ENCODE data around the gene CIB4.
"Not testable (repeated sequence)": the region's sequence is repeated elsewhere in the genome, so short reads cannot be mapped to it uniquely, and the experiment has no call there.

Gene CIB4

DNA sequence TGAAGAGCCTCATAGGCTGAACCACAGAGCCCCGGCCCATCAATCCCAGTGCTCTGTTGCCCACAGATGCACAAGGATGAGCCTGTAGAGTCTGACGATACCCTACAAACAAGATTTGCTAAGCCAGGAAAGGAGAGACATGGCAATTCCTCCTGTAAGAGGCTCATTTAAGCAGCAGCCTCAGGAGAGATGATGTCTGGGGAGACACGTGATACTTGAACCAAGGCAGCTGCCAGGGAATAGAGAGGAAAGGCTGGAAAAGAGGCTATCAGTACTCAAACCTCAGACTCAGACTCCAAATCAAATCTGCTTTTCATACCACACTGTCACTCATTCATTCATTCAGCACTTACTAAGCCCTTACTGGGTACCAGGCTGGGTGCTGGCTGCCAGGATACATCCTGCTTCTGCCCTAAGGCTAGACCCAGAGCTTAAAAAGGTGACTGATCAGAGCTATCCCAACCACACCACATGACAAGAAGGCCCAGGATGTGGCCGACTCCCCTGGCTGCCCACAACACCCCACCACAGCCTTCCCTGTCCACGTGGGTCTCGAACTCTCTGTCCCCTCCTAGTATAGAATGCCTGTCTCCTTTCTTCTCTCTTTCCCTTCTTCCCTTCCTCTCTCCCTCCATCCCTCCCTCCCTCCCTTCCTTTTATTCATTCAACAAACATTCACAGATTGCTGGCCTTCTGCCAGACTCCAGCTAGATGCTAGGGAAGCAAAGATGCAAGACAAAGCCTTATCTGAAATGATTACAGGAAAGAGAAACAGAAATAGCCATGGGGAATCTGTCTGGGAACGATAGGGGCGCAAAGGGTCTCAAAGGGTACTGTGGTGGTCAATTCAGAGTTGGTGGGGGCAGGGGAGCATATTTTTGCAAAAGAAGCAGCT is 27.9 kb upstream of the CIB4 start:
- DNase-seq (ENCODE audit: low spot score) = no peak
- POLR2A ChIA-PET (ENCODE audit: low non-redundant PET) = no interaction called here

DNA sequence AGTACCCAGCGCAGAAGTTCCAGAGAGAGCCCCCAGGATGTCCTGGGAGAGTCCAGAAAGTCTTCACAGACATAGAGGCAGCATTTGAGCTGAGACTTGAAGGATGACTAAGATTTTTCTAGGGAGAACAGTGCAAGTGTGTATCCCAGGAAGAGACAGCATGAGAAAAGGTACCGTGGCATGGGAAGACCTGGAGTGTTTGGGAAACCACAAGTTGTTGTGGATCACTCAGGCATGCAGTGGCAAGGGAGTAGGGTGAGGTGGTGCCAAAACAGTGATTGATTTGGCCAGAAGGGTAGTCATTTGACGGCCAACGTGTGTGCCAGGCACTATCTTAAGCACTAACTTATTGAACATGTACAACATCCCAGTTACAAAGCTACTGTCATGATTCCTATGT is 26.9 kb upstream of the CIB4 start:
- TF ChIP-seq, protein P1, sequence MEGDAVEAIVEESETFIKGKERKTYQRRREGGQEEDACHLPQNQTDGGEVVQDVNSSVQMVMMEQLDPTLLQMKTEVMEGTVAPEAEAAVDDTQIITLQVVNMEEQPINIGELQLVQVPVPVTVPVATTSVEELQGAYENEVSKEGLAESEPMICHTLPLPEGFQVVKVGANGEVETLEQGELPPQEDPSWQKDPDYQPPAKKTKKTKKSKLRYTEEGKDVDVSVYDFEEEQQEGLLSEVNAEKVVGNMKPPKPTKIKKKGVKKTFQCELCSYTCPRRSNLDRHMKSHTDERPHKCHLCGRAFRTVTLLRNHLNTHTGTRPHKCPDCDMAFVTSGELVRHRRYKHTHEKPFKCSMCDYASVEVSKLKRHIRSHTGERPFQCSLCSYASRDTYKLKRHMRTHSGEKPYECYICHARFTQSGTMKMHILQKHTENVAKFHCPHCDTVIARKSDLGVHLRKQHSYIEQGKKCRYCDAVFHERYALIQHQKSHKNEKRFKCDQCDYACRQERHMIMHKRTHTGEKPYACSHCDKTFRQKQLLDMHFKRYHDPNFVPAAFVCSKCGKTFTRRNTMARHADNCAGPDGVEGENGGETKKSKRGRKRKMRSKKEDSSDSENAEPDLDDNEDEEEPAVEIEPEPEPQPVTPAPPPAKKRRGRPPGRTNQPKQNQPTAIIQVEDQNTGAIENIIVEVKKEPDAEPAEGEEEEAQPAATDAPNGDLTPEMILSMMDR (conservative IDR thresholded peaks at IDR 0.05; ENCODE audit: low read depth) = no peak
- ChIA-PET POLR2A (ENCODE audit: low non-redundant PET) (no interaction called here), CTCF (interaction anchor here (0.5 to 0.9 kb wide), 2 partner anchors 17 to 77 kb away, joined by 3 to 4 read pairs; no protein-coding TSS in a partner anchor)
- H3K27ac ChIP-seq = no peak overlapping the region
- DNase-seq (ENCODE audit: low spot score) = no peak

More for the DNA sequence above, 27.9 kb upstream of the CIB4 start:
- H3K27ac ChIP-seq = no peak overlapping the region
- CTCF ChIA-PET = interaction anchor here (0.5 kb wide), 1 partner anchor 18 kb away, joined by 3 read pairs; no protein-coding TSS in a partner anchor
- TF ChIP-seq, protein P1 (conservative IDR thresholded peaks at IDR 0.05; ENCODE audit: low read depth) = no peak

DNA sequence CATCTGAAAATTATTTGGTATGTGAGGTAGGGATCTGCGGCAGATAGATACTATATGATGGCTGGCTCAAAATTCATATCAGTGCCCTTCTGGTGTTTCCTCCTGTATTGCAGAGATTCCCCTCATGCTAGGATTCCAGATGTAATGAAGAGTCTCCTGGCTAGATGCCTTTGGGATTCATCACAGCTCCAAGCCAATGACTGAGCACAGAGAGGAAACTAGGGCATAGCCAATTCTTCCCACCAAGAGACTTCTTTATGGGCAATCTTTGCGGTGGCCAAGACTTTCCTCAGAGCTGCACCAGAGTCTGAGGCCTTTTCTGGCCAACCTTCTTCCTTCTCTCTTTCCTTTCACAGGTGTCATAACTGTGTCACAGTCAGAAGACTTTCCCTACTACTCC is 25.5 kb upstream of the CIB4 start:
- DNase-seq (ENCODE audit: low spot score) = no peak
- CTCF ChIA-PET = no interaction called here
- POLR2A ChIA-PET (ENCODE audit: low non-redundant PET) = no interaction called here
- H3K27ac ChIP-seq = no peak overlapping the region
- TF ChIP-seq, protein P1 (conservative IDR thresholded peaks at IDR 0.05; ENCODE audit: low read depth) = no peak

DNA sequence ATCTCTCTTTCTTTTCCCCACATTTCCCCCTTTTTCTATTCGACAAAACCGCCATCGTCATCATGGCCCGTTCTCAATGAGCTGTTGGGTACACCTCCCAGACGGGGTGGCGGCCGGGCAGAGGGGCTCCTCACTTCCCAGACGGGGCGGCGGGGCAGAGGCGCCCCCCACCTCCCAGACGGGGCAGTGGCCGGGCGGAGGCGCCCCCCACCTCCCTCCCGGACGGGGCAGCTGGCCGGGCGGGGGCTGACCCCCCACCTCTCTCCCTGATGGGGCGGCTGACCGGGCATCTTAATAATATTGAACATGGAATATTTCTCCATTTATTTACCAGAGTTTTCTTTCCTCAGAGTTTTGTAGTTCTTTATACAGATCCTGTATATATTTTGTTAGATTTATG is 24.1 kb upstream of the CIB4 start:
- POLR2A ChIA-PET (ENCODE audit: low non-redundant PET); DNase-seq (ENCODE audit: low spot score); CTCF ChIA-PET; H3K27ac ChIP-seq: not testable (repeated sequence)

DNA sequence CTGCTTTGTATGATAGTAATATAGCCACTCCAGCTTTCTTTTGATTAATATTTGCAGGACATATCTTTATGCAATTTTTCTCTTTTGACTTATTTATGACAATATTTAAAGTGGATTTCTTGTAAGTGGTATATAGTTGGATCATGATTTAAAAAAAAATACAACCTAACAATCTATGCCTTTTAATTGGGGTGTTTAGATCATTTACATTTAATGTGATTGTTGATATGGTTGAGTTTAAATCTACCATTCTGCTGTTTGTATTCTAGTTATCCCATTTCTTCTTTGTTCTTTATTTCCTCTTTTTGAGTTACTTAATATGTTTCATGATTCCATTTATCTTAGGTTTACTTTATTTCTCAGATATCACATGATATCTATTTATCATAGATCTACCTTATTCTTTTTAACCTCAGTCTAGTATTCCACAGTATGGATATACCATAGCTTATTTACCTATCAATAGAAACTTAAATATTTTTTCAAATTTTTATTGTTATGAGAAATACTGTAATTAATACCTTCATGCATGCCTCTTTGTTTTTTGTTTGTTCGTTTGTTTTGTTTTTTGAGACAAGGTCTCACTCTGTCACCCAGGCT is 19.3 kb upstream of the CIB4 start:
- no peak overlapping the region for H3K27ac ChIP-seq
- ChIA-PET CTCF (no interaction called here), POLR2A (ENCODE audit: low non-redundant PET) (no interaction called here)
- DNase-seq (ENCODE audit: low spot score) = no peak
- TF ChIP-seq, protein P1 (conservative IDR thresholded peaks at IDR 0.05; ENCODE audit: low read depth) = no peak

DNA sequence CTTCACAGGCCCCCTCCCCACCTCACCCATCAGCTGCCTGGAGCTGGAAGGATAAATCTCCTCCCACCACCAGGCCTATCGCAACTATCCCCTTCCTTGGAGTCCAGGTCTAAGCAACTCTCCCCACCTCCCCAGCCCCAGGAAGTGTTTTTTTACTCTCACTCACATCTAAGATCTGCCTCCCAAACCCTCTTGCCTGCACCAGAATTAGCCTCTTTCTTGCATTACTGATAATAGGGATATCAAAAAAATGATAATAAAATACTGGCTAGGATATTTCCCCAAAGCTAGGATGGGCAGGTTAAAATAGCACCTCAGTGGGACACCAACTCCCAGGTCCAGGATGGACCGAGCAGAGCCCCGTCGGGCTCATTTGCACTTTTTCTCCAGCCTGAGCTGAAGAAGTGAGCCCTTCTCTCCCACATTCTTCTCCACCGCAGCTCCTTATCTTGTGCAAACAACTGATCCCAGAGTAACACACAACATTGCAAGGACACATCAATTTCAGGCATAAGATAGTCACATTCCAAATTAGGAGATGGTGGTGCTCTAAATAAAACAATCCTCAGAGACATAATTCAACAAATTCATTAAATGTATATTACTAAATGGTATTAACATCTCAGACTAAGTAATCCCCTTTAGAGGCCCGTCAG is 17.7 kb upstream of the CIB4 start:
- no peak for DNase-seq (ENCODE audit: low spot score)
- CTCF ChIA-PET = interaction anchor here (1.4 kb wide), 1 partner anchor 13 kb away, joined by 3 read pairs; no protein-coding TSS in a partner anchor
- H3K27ac ChIP-seq = no peak overlapping the region
- POLR2A ChIA-PET (ENCODE audit: low non-redundant PET) = no interaction called here
- TF ChIP-seq, protein P1 (conservative IDR thresholded peaks at IDR 0.05; ENCODE audit: low read depth) = no peak
